ENCODE measurements around the gene IMMP2L. TPM values are rescaled to one million over a fixed set of nuclear protein-coding genes. Genes with fewer than 3 reads are reported as not detected.

Gene IMMP2L
- total RNA-seq, 1 experiment from 2014 or later = 13.6 TPM

DNA sequence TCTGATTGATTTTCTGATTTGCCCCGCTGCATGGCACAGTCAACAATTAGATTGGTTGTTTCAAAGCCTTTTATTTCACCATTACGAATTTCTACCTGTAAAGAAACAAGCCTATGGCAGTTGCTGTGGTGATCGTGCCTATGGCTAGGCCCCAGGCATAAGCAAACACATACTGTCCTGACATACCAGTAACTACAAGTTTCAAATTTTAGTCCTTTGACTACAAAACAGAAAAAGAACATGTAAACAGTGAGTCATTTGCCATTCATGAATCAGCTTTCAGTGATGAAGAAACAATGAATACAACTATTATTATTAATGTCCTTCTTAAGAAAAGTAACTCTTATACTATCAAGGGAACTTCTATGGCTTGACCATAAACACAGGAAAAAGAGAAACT is 639.4 kb downstream of the IMMP2L start:
- ATAC-seq = no peak
- ChIA-PET POLR2A (no interaction called here), CTCF (no interaction called here)
- no peaks in the 10 kb centered on the region for H3K27me3 Mint-ChIP-seq (ENCODE audit: low read depth)
- H3K9me3 Mint-ChIP-seq = no peaks in the 10 kb centered on the region
- no peaks in the 10 kb centered on the region for H3K36me3 Mint-ChIP-seq
- peaks cover 10% of the 10 kb centered on the region; the same call in 1 of the 2 replicates for H3K4me1 Mint-ChIP-seq
- no peak for DNase-seq (ENCODE audit: low spot score)
- no peak overlapping the region for H3K27ac Mint-ChIP-seq
- no peak for TF ChIP-seq ZNF232 (CRISPR knock-in tag; IDR thresholded peaks at IDR 0.05)
- no peak for TF ChIP-seq TEAD1 (CRISPR knock-in tag; IDR thresholded peaks at IDR 0.05)
- no peak for TF ChIP-seq GTF2I (CRISPR knock-in tag; conservative IDR thresholded peaks at IDR 0.05)
- no peak for TF ChIP-seq ZNF263 (CRISPR knock-in tag; IDR thresholded peaks at IDR 0.05; ENCODE audit: low read depth)
- TF ChIP-seq, protein P1, sequence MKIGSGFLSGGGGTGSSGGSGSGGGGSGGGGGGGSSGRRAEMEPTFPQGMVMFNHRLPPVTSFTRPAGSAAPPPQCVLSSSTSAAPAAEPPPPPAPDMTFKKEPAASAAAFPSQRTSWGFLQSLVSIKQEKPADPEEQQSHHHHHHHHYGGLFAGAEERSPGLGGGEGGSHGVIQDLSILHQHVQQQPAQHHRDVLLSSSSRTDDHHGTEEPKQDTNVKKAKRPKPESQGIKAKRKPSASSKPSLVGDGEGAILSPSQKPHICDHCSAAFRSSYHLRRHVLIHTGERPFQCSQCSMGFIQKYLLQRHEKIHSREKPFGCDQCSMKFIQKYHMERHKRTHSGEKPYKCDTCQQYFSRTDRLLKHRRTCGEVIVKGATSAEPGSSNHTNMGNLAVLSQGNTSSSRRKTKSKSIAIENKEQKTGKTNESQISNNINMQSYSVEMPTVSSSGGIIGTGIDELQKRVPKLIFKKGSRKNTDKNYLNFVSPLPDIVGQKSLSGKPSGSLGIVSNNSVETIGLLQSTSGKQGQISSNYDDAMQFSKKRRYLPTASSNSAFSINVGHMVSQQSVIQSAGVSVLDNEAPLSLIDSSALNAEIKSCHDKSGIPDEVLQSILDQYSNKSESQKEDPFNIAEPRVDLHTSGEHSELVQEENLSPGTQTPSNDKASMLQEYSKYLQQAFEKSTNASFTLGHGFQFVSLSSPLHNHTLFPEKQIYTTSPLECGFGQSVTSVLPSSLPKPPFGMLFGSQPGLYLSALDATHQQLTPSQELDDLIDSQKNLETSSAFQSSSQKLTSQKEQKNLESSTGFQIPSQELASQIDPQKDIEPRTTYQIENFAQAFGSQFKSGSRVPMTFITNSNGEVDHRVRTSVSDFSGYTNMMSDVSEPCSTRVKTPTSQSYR (CRISPR knock-in tag; IDR thresholded peaks at IDR 0.05) = no peak
- TF ChIP-seq ATF1 (CRISPR knock-in tag; IDR thresholded peaks at IDR 0.05) = no peak
- no peak for TF ChIP-seq NR1H2 (CRISPR knock-in tag; IDR thresholded peaks at IDR 0.05)
- no peak for TF ChIP-seq USF1 (CRISPR knock-in tag; IDR thresholded peaks at IDR 0.05)
- TF ChIP-seq FOXP1 (CRISPR knock-in tag; IDR thresholded peaks at IDR 0.05; ENCODE audit: borderline replicate concordance) = no peak
- no peak for TF ChIP-seq GABPB1 (CRISPR knock-in tag; IDR thresholded peaks at IDR 0.05)
- TF ChIP-seq, protein P2, sequence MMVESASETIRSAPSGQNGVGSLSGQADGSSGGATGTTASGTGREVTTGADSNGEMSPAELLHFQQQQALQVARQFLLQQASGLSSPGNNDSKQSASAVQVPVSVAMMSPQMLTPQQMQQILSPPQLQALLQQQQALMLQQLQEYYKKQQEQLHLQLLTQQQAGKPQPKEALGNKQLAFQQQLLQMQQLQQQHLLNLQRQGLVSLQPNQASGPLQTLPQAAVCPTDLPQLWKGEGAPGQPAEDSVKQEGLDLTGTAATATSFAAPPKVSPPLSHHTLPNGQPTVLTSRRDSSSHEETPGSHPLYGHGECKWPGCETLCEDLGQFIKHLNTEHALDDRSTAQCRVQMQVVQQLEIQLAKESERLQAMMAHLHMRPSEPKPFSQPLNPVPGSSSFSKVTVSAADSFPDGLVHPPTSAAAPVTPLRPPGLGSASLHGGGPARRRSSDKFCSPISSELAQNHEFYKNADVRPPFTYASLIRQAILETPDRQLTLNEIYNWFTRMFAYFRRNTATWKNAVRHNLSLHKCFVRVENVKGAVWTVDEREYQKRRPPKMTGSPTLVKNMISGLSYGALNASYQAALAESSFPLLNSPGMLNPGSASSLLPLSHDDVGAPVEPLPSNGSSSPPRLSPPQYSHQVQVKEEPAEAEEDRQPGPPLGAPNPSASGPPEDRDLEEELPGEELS (CRISPR knock-in tag; IDR thresholded peaks at IDR 0.05) = no peak
- H3K4me3 Mint-ChIP-seq = no peak overlapping the region

GRCh38 chr7:110921595-110922151 is 640.6 kb downstream of the IMMP2L start:
- CTCF ChIA-PET = no interaction called here
- no peak overlapping the region for H3K4me3 Mint-ChIP-seq
- TF ChIP-seq MAX (CRISPR knock-in tag; IDR thresholded peaks at IDR 0.05) (no peak), FOXJ3 (CRISPR knock-in tag; IDR thresholded peaks at IDR 0.05; ENCODE audit: borderline replicate concordance) (no peak), ZNF425 (CRISPR knock-in tag; conservative IDR thresholded peaks at IDR 0.05) (no peak), E2F5 (CRISPR knock-in tag; IDR thresholded peaks at IDR 0.05) (no peak), CREB1 (CRISPR knock-in tag; IDR thresholded peaks at IDR 0.05) (no peak), OVOL2 (CRISPR knock-in tag; IDR thresholded peaks at IDR 0.05; ENCODE audit: borderline replicate concordance) (no peak), E2F4 (CRISPR knock-in tag; IDR thresholded peaks at IDR 0.05; ENCODE audit: borderline replicate concordance, low read depth) (no peak), ZBTB21 (CRISPR knock-in tag; IDR thresholded peaks at IDR 0.05; ENCODE audit: borderline replicate concordance) (no peak), KAT7 (CRISPR knock-in tag; IDR thresholded peaks at IDR 0.05; ENCODE audit: borderline replicate concordance) (no peak), NR2C2 (CRISPR knock-in tag; IDR thresholded peaks at IDR 0.05) (no peak)
- TF ChIP-seq, protein P3, sequence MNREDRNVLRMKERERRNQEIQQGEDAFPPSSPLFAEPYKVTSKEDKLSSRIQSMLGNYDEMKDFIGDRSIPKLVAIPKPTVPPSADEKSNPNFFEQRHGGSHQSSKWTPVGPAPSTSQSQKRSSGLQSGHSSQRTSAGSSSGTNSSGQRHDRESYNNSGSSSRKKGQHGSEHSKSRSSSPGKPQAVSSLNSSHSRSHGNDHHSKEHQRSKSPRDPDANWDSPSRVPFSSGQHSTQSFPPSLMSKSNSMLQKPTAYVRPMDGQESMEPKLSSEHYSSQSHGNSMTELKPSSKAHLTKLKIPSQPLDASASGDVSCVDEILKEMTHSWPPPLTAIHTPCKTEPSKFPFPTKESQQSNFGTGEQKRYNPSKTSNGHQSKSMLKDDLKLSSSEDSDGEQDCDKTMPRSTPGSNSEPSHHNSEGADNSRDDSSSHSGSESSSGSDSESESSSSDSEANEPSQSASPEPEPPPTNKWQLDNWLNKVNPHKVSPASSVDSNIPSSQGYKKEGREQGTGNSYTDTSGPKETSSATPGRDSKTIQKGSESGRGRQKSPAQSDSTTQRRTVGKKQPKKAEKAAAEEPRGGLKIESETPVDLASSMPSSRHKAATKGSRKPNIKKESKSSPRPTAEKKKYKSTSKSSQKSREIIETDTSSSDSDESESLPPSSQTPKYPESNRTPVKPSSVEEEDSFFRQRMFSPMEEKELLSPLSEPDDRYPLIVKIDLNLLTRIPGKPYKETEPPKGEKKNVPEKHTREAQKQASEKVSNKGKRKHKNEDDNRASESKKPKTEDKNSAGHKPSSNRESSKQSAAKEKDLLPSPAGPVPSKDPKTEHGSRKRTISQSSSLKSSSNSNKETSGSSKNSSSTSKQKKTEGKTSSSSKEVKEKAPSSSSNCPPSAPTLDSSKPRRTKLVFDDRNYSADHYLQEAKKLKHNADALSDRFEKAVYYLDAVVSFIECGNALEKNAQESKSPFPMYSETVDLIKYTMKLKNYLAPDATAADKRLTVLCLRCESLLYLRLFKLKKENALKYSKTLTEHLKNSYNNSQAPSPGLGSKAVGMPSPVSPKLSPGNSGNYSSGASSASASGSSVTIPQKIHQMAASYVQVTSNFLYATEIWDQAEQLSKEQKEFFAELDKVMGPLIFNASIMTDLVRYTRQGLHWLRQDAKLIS (CRISPR knock-in tag; IDR thresholded peaks at IDR 0.05; ENCODE audit: borderline replicate concordance) = no peak

More at GRCh38 chr7:110921595-110922151, 640.6 kb downstream of the IMMP2L start:
- H3K9me3 Mint-ChIP-seq = no peaks in the 10 kb centered on the region
- H3K27ac Mint-ChIP-seq = no peak overlapping the region
- H3K27me3 Mint-ChIP-seq (ENCODE audit: low read depth) = no peaks in the 10 kb centered on the region
- POLR2A ChIA-PET = no interaction called here
- no peaks in the 10 kb centered on the region for H3K36me3 Mint-ChIP-seq
- DNase-seq (ENCODE audit: low spot score) (no peak), ATAC-seq (no peak)
- H3K4me1 Mint-ChIP-seq = peaks cover 10% of the 10 kb centered on the region; the same call in 1 of the 2 replicates

Data from WTC11 (cell line).